ENCODE measurements around the gene TMEM171. TPM values are rescaled to one million over a fixed set of nuclear protein-coding genes. Genes with fewer than 3 reads are reported as not detected.

The TMEM171 gene, protein sequence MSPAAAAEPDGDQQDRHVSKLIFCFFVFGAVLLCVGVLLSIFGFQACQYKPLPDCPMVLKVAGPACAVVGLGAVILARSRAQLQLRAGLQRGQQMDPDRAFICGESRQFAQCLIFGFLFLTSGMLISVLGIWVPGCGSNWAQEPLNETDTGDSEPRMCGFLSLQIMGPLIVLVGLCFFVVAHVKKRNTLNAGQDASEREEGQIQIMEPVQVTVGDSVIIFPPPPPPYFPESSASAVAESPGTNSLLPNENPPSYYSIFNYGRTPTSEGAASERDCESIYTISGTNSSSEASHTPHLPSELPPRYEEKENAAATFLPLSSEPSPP
- not detected in 2 replicates for total RNA-seq (2014; rRNA removed; shearing (Covaris generic))

DNA sequence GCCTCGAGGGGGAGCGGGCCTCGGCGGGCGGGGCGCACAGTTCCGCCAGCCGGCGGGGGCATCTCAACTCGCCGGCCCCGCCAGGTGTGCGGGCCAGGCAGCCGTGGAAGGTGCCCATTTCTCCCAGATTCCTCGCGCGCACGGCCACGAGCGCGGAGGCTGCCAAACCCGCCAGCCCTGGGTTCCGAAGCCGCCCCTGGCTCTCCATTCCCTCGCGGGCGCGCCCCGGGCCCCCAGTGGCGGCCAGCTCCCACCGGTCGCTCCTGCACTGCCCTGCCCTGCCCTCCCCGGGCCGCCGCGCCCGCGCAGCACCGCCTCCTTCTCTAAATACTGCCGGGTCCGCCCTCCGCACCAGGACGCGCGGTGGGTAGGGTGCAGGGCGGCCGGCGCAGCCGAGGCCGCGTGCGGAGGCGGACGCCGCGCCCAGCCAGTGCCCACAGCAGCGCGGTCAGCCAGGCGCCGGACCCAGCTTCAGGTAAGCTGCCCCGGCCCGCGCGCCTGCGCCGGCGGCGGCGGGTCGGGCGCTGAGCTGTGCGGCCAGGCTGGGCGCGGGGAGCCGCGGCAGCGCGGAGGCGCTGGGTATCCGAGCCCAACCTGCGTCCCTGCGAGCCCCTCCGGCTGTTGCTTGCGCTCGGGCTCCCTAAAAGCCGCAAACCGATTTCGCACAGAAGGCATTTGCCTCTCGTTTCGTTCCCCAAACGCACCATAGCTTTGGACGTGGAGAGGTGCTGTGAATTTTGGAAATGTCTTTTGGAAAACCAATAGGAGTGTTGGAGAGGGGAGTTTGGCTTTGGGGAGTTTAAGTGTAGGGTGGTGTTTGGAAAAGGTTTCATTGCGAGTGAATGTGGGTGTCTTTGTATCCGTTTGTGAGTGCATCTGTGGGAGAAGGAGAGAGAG lies at the start of gene TMEM171:
TMEM171 (plus strand) TSS at position 354 of the 897 bp plus-strand sequence. CDS start 2,799 bp downstream, outside the sequence.
- Histone ChIP-seq H3K9me3 (replicated peaks) (no peaks in the 10 kb centered on the region), H3K4me1 (peaks cover 26% of the 10 kb centered on the region), H3K27ac (no peak within 1 kb of the TSS), H3K27me3 (no peaks in the 10 kb centered on the region; the same call in 1 of the 2 replicates), H3K4me3 (no peak within 1 kb of the TSS), H3K36me3 (no peaks in the 10 kb centered on the region)
- no peak for DNase-seq

DNA sequence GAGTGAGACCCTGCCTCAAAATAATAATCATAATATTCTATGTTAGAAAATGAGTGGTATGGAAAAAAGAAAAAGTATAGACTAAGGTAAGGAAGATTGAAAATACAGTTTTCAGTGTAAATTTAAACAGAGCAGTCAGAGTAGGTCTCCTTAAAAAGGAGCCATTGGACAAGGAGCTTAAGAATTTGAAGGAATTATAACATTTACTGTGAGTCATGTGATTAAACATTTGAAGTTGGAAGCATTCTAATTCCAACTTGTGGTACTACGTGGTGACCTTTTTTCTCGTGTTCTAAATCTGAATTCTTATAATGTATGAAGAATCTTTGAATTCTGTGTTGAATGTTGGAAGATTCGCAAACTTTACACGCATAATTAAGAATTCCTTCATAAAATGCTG lies 39.3 kb upstream of the TMEM171 start:
- DNase-seq, result no peak
- Histone ChIP-seq H3K36me3 (no peaks in the 10 kb centered on the region; the same call in 1 of the 2 replicates), H3K27me3 (no peaks in the 10 kb centered on the region), H3K4me1 (no peaks in the 10 kb centered on the region), H3K27ac (no peak overlapping the region), H3K4me3 (no peak overlapping the region), H3K9me3 (replicated peaks) (no peaks in the 10 kb centered on the region)

DNA sequence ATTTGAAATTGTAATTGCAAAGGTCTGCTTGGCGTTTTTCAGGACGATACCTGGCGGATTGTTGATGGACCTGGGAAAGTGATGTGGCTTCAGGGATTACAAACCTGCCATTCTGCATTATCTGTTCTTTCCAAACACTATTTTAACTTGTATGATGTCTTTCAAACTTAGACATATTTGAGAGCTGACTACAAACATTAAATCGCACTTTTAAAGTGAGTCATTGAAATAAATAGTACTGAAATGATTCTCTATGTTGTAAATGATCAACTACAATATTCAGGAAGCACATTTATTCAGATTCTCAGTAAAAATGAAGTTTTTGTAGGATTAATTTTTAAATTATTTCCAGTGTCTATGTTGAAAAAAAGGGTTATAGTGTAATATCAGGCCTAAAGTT lies 32.3 kb upstream of the TMEM171 start:
- DNase-seq, result no peak
- Histone ChIP-seq H3K27ac (no peak overlapping the region), H3K4me1 (no peaks in the 10 kb centered on the region), H3K4me3 (no peak overlapping the region), H3K9me3 (replicated peaks) (no peaks in the 10 kb centered on the region), H3K27me3 (no peaks in the 10 kb centered on the region), H3K36me3 (peaks cover 16% of the 10 kb centered on the region)

DNA sequence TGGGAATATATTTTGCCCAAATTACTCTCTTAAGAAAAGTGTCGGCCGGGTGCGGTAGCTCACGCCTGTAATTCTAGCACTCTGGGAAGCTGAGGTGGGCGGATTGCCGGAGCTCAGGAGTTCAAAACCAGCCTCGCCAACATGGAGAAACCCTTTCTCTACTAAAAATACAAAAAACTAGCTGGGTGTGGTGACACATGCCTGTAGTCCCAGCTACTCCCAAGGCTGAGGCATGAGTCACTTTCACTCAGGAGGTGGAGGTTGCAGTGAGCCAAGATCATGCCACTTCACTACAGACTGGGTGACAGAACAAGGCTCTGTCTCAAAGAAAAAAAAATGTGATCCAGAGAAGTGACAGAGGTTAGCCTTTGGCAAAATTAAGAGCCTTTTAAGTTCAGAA lies 26.4 kb upstream of the TMEM171 start:
- no peaks in the 10 kb centered on the region for H3K27me3 ChIP-seq
- H3K4me3 ChIP-seq, result no peak overlapping the region
- H3K27ac ChIP-seq, result no peak overlapping the region
- H3K9me3 ChIP-seq (replicated peaks), result peaks cover 3% of the 10 kb centered on the region; the same call in 1 of the 2 replicates
- no peak for DNase-seq
- H3K4me1 ChIP-seq, result no peaks in the 10 kb centered on the region
- peaks cover 4% of the 10 kb centered on the region; the same call in 1 of the 2 replicates for H3K36me3 ChIP-seq

DNA sequence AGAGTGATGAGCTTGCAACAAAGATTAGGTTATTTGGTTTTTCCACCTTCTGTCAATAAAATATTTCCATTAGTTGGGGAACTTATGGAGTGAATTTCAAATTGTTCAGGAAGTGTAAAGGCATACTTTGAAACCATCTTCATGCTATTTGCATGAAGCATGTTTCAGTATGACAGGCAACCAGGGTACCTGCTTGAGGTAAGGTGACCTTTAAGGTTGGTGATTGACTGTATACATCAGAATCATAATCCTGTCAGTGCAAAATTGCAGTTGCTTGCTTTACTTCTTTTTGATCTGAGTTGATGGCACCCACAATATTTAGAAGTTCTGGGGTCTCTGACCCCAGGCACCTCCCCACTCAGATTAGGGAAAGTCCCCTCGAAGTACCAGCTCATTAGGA lies 26.0 kb upstream of the TMEM171 start:
- no peaks in the 10 kb centered on the region for H3K27me3 ChIP-seq
- no peaks in the 10 kb centered on the region for H3K4me1 ChIP-seq
- peaks cover 3% of the 10 kb centered on the region; the same call in 1 of the 2 replicates for H3K9me3 ChIP-seq (replicated peaks)
- H3K4me3 ChIP-seq, result no peak overlapping the region
- no peak overlapping the region for H3K27ac ChIP-seq
- peaks cover 3% of the 10 kb centered on the region; the same call in 1 of the 2 replicates for H3K36me3 ChIP-seq
- no peak for DNase-seq

DNA sequence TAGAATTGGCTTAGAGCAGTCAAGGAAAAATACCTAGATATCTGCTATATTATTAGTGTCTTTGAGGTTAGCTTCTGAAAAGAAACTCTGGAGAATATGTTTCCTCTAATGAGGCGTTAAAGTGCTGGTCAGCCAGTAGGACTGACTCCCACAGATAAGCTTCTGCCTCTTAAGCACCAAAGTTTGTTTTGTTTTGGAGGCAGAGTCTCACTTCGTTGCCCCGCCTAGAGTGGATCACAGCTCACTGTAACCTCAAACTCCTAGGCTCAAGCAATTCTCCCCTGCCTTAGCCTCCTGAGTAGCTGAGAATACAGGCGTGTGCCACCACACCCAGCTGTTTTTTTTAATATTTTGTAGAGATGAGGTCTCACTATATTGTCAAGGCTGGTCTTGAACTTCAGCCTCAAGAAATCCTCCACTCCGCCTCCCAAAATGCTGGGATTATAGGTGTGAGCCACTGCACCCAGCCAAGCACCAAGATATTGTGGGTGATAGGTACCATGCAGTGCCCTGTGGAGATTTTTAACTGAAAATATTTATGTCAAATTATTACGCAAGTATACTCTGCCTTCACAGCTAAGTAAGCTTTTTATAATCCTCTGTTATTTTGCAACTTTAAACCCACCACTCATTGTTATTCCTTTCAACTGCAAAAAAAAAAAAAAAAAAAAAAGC lies 24.7 kb upstream of the TMEM171 start:
- no peaks in the 10 kb centered on the region for H3K36me3 ChIP-seq
- H3K9me3 ChIP-seq (replicated peaks), result peaks cover 3% of the 10 kb centered on the region; the same call in 1 of the 2 replicates
- no peaks in the 10 kb centered on the region for H3K27me3 ChIP-seq

DNA sequence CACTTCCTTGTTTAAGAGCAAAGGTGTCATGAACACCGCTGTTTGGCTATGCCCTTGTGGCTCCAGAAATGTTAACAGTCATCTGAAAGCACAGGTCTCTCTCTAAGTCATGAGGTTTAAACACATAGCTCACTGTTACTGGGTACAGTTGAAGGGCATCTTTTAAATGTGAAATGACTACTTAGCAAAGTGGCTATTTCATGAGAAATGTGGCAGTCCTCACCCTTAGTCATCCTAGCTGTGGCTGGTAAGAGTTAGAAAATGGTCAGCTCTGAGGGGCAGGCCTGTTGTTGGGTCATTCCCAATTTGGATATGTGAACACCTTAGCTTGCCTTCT lies 24.2 kb upstream of the TMEM171 start:
- no peak for DNase-seq
- H3K27me3 ChIP-seq, result no peaks in the 10 kb centered on the region
- H3K9me3 ChIP-seq (replicated peaks), result peaks cover 3% of the 10 kb centered on the region; the same call in 1 of the 2 replicates
- no peak overlapping the region for H3K4me3 ChIP-seq
- H3K36me3 ChIP-seq, result no peaks in the 10 kb centered on the region
- no peaks in the 10 kb centered on the region for H3K4me1 ChIP-seq
- H3K27ac ChIP-seq, result no peak overlapping the region

More for the DNA sequence above, 24.7 kb upstream of the TMEM171 start:
- Histone ChIP-seq H3K4me1 (no peaks in the 10 kb centered on the region), H3K4me3 (no peak overlapping the region), H3K27ac (no peak overlapping the region)
- DNase-seq, result no peak

DNA sequence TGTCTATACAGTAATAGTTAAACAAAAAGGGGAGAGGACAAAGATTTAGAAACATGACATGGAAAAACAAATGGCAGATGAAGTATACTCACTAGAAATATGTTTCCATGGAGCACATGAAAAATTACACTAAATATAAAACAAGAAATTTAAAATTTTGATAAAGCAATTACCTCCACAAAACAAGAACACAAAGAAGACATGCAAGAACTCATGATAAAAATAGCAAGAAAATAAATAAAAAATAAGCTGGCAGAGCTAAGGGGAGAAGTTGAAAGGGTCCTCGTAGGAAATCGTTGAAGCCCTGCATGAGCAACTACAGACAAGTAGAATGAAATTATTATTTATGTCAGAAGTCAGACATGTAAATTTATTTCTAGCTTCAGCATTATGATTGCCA lies 22.6 kb upstream of the TMEM171 start:
- Histone ChIP-seq H3K4me3 (no peak overlapping the region), H3K27ac (no peak overlapping the region), H3K36me3 (no peaks in the 10 kb centered on the region), H3K4me1 (no peaks in the 10 kb centered on the region), H3K9me3 (replicated peaks) (peaks cover 3% of the 10 kb centered on the region; the same call in 1 of the 2 replicates), H3K27me3 (no peaks in the 10 kb centered on the region)
- DNase-seq, result no peak

DNA sequence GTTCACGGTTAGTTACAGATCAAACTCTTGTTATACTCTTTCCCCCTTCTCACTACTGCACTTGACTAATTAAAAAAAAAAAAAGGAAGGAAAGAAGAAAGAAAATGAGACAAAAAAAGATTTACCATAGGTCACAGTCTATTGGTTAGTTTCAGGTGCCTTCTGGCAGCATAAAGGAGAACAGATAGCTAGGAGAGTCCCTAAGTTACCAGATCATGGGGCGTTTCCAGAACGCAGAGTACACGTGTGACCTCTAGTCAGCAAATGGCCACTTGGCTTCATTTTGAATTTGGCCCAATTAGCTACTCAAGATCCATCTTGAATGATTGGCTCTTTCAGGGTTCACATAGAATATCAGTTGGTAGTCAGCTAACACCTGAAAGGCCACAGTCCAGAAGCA lies 20.3 kb upstream of the TMEM171 start:
- H3K4me1 ChIP-seq, result no peaks in the 10 kb centered on the region
- no peak overlapping the region for H3K4me3 ChIP-seq
- H3K27me3 ChIP-seq, result no peaks in the 10 kb centered on the region
- no peak overlapping the region for H3K27ac ChIP-seq
- peaks cover 3% of the 10 kb centered on the region; the same call in 1 of the 2 replicates for H3K9me3 ChIP-seq (replicated peaks)
- no peak for DNase-seq
- no peaks in the 10 kb centered on the region for H3K36me3 ChIP-seq

DNA sequence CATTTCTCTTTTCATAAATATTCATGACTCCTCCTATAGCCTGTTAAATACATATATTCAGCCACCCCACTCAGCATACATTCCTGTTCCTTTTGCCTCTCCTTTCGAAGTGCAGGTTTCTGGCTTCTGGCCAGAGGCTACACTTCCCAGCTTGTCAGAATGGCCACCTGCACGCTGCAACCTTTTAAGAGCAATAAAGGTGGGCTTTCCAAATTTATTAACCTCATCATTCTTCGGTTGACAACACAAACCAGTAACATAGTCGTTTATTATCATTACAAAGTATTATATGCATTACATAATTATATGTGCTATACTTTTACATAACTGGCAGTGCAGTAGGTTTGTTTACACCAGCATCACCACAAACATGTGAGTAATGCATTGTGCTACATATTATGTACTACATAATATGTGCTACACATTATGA lies 16.5 kb upstream of the TMEM171 start:
- no peaks in the 10 kb centered on the region for H3K4me1 ChIP-seq
- no peak overlapping the region for H3K4me3 ChIP-seq
- no peak for DNase-seq
- H3K36me3 ChIP-seq, result no peaks in the 10 kb centered on the region
- no peaks in the 10 kb centered on the region; the same call in 1 of the 2 replicates for H3K9me3 ChIP-seq (replicated peaks)
- no peak overlapping the region for H3K27ac ChIP-seq
- no peaks in the 10 kb centered on the region for H3K27me3 ChIP-seq

DNA sequence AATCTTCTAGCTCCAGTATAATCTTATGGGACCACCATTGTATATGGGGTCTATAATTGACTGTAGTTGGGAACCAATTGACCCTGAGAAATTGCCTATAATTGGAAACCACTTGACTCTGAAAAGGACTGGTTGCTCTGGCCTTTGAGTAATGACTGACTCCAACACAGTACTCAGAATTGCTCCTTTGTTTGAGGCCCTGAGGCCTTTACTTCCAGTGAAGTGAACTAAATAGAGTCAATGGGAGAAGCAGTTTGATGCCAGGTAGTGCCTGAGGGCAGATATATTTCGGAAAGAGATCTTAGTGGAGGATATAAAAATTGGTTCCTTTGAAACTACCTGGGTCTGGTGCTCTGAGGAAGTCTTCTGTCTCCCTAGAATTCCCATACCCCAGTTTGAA lies 16.0 kb upstream of the TMEM171 start:
- H3K27ac ChIP-seq, result no peak overlapping the region
- no peaks in the 10 kb centered on the region for H3K4me1 ChIP-seq

DNA sequence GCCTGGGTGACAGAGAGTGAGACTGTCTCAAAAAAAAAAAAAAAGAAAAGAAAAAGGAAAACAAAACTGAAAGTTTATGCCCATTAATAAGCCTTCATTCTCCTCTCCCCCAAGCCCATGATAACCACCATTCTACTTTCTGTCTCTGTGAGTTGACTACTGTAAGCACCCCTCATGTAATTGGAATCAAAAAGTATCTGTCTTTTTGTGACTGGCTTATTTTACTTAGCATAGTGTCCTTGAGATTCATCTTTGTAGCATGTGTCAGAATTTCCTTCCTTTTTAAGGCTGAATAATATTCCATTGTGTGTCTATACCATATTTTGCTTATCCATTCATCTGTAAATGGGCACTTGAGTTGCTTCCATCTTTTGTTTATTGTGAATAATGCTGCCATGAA lies 14.0 kb upstream of the TMEM171 start:
- no peak overlapping the region for H3K27ac ChIP-seq
- no peaks in the 10 kb centered on the region for H3K4me1 ChIP-seq
- no peak for DNase-seq

More for the DNA sequence above, 16.0 kb upstream of the TMEM171 start:
- no peaks in the 10 kb centered on the region; the same call in 1 of the 2 replicates for H3K9me3 ChIP-seq (replicated peaks)
- no peaks in the 10 kb centered on the region for H3K27me3 ChIP-seq
- H3K4me3 ChIP-seq, result no peak overlapping the region
- no peak for DNase-seq
- no peaks in the 10 kb centered on the region for H3K36me3 ChIP-seq

DNA sequence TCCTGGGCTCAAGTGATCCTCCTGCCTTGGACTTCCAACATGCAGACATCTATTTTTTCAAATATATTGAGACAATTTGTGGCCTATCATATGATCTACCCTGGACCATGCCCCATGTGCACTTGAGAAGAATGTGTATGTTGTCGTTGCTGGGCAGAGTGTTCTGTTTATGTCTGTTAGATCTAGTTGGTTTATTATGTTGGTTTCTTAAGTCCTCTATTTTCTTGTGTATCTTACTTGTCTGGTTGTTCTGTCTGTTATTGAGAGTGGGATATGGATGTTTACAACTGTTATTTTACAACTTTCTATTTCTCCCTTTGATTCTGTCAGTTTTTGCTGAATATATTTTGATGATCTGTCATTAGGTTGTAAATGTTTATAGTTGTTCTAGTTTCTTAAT lies 10.2 kb upstream of the TMEM171 start:
- H3K4me3 ChIP-seq, result no peak overlapping the region
- no peak for DNase-seq
- H3K36me3 ChIP-seq, result no peaks in the 10 kb centered on the region
- H3K4me1 ChIP-seq, result peaks cover 3% of the 10 kb centered on the region; the same call in 1 of the 2 replicates
- no peaks in the 10 kb centered on the region for H3K27me3 ChIP-seq
- no peak overlapping the region for H3K27ac ChIP-seq
- no peaks in the 10 kb centered on the region for H3K9me3 ChIP-seq (replicated peaks)

More for the DNA sequence above, 14.0 kb upstream of the TMEM171 start:
- Histone ChIP-seq H3K9me3 (replicated peaks) (no peaks in the 10 kb centered on the region; the same call in 1 of the 2 replicates), H3K36me3 (no peaks in the 10 kb centered on the region), H3K27me3 (no peaks in the 10 kb centered on the region), H3K4me3 (no peak overlapping the region)

DNA sequence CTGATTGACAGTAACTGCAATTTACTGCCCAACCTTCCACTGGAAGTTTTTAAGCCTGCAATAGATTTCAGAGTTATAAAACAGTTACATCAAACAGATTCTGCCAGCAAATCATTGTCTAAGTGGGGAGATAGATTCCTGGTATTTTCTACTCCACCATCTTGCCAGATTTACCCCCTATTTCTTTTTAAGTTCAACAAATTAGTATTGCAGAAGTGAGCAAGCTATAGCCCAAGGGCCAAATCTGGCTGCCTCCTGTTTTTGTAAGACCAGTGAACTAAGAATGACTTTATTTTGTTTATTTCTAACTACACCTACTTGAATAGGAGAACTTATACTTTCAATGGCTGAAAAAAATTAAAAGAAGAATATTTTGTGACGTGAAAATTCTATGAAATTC lies 8.8 kb upstream of the TMEM171 start:
- Histone ChIP-seq H3K4me1 (peaks cover 7% of the 10 kb centered on the region; the same call in 1 of the 2 replicates), H3K27ac (no peak overlapping the region), H3K9me3 (replicated peaks) (no peaks in the 10 kb centered on the region), H3K36me3 (no peaks in the 10 kb centered on the region), H3K4me3 (no peak overlapping the region), H3K27me3 (no peaks in the 10 kb centered on the region)
- no peak for DNase-seq

All from SJCRH30 (cell line).